H9 (cell line): ENCODE results near the gene CTNNA1. TPM values are rescaled to one million over a fixed set of nuclear protein-coding genes. Genes with fewer than 3 reads are reported as not detected.

Source experiments
- DNase-seq: peaks from one replicate; pipeline ENCODE4 v3.0.0-alpha.2; 2017
- H2AFZ ChIP-seq: one replicate; pipeline ENCODE4 v1.6.1; 2013; ENCODE audit warnings: mild to moderate bottlenecking, low read length, control low read depth, moderate library complexity
- H2AK5ac ChIP-seq: 2 replicates; pipeline ENCODE4 v1.6.1; 2013; ENCODE audit warnings: low read length, control low read depth, mixed read lengths; ENCODE audit not compliant: insufficient read length
- H2BK120ac ChIP-seq: one replicate; pipeline ENCODE4 v1.6.1; 2013; ENCODE audit warnings: low read depth, mild to moderate bottlenecking, low read length, control low read depth, inconsistent platforms; ENCODE audit not compliant: poor library complexity, severe bottlenecking
- H2BK12ac ChIP-seq: 2 replicates; pipeline ENCODE4 v1.6.1; 2013; ENCODE audit warnings: low read length, control low read depth, mixed read lengths, low read depth; ENCODE audit not compliant: insufficient read length
- H2BK15ac ChIP-seq: 2 replicates; pipeline ENCODE4 v1.6.1; 2013; ENCODE audit warnings: low read depth, low read length, control low read depth
- H2BK20ac ChIP-seq: one replicate; pipeline ENCODE4 v1.6.1; 2013; ENCODE audit warnings: low read depth, mild to moderate bottlenecking, low read length, control low read depth, inconsistent platforms; ENCODE audit not compliant: poor library complexity, severe bottlenecking
- H2BK5ac ChIP-seq: 2 replicates; pipeline ENCODE4 v1.6.1; 2013; ENCODE audit warnings: low read length, control low read depth, mixed read lengths; ENCODE audit not compliant: insufficient read length
- H3K14ac ChIP-seq: 2 replicates; pipeline ENCODE4 v1.6.1; 2013; ENCODE audit warnings: low read length, control low read depth; ENCODE audit not compliant: insufficient read depth
- H3K18ac ChIP-seq: 2 replicates; pipeline ENCODE4 v1.6.1; 2013; ENCODE audit warnings: low read depth, mild to moderate bottlenecking, mixed read lengths, low read length, control low read depth; ENCODE audit not compliant: insufficient read length
- H3K23ac ChIP-seq: 2 replicates; pipeline ENCODE4 v1.6.1; 2013; ENCODE audit warnings: low read length, control low read depth, mixed read lengths, low read depth; ENCODE audit not compliant: insufficient read length
- H3K23me2 ChIP-seq: 2 replicates; pipeline ENCODE4 v1.6.1; 2013; ENCODE audit warnings: low read depth, mild to moderate bottlenecking, mixed read lengths, low read length, control low read depth; ENCODE audit not compliant: insufficient read length, poor library complexity, severe bottlenecking
- H3K27ac ChIP-seq: 2 replicates; pipeline ENCODE4 v1.5.1; 2013; ENCODE audit warnings: low read length, control low read depth, mixed read lengths, low read depth; ENCODE audit not compliant: insufficient read length
- H3K27me3 ChIP-seq: 2 replicates; pipeline ENCODE4 v1.6.1; 2013; ENCODE audit warnings: low read length, control low read depth, inconsistent platforms; ENCODE audit not compliant: insufficient read depth
- H3K4ac ChIP-seq: 2 replicates; pipeline ENCODE4 v1.6.1; 2013; ENCODE audit warnings: low read depth, mild to moderate bottlenecking, control low read depth, inconsistent platforms, low read length, moderate library complexity
- H3K4me1 ChIP-seq: 2 replicates; pipeline ENCODE4 v1.6.1; 2013; ENCODE audit warnings: low read length, control low read depth, inconsistent platforms; ENCODE audit not compliant: insufficient read depth
- H3K4me2 ChIP-seq: 2 replicates; pipeline ENCODE4 v1.6.1; 2013; ENCODE audit warnings: low read length, control low read depth, mixed read lengths; ENCODE audit not compliant: insufficient read length, insufficient read depth
- H3K56ac ChIP-seq: 2 replicates; pipeline ENCODE4 v1.6.1; 2013; ENCODE audit warnings: low read depth, mild to moderate bottlenecking, mixed read lengths, low read length, control low read depth; ENCODE audit not compliant: insufficient read length
- H3K79me1 ChIP-seq: 2 replicates; pipeline ENCODE4 v1.6.1; 2013; ENCODE audit warnings: low read depth, mild to moderate bottlenecking, moderate library complexity, low read length, control low read depth, inconsistent platforms; ENCODE audit not compliant: insufficient read depth, poor library complexity, severe bottlenecking
- H3K79me2 ChIP-seq: 2 replicates; pipeline ENCODE4 v1.6.1; 2013; ENCODE audit warnings: low read length, control low read depth, inconsistent platforms; ENCODE audit not compliant: insufficient read depth
- H3K9ac ChIP-seq: 2 replicates; pipeline ENCODE4 v1.6.1; 2013; ENCODE audit warnings: low read length, control low read depth, mixed read lengths; ENCODE audit not compliant: insufficient read length; ENCODE audit errors: extremely low read depth
- H3K9me3 ChIP-seq: one replicate; pipeline ENCODE4 v1.6.1; 2013; ENCODE audit warnings: low read depth, low read length, inconsistent platforms; ENCODE audit not compliant: control insufficient read depth
- H3T11ph ChIP-seq: one replicate; pipeline ENCODE4 v1.6.1; 2013; ENCODE audit warnings: mild to moderate bottlenecking, low read length, control low read depth, inconsistent platforms
- H4K20me1 ChIP-seq: one replicate; pipeline ENCODE4 v1.6.1; 2013; ENCODE audit not compliant: control insufficient read depth, insufficient read length, insufficient read depth
- H4K5ac ChIP-seq: 2 replicates; pipeline ENCODE4 v1.6.1; 2013; ENCODE audit warnings: low read depth, mild to moderate bottlenecking, mixed read lengths, low read length, control low read depth; ENCODE audit not compliant: insufficient read length
- H4K8ac ChIP-seq: replicated peaks from 2 replicates; pipeline ENCODE4 v1.6.1; 2013; ENCODE audit warnings: low read length, control low read depth, mixed read lengths, low read depth; ENCODE audit not compliant: insufficient read length
- H4K91ac ChIP-seq: 2 replicates; pipeline ENCODE4 v1.6.1; 2013; ENCODE audit warnings: low read depth, mild to moderate bottlenecking, moderate library complexity, mixed read lengths, low read length, control low read depth; ENCODE audit not compliant: insufficient read length
- H3K27ac Mint-ChIP-seq, 3 experiments: 2 replicates in 2 of 3; 3 replicates in 1 of 3; pipeline ENCODE4 v1.8.0; 2020 to 2021; ENCODE audit warnings: mixed read lengths in 3 of 3, mild to moderate bottlenecking in 1 of 3, moderate library complexity in 1 of 3
- H3K27me3 Mint-ChIP-seq: 2 replicates; pipeline ENCODE4 v1.8.0; 2021; ENCODE audit warnings: low read depth, mild to moderate bottlenecking, moderate library complexity, mixed read lengths
- H3K36me3 Mint-ChIP-seq, 3 experiments: 2 replicates in 2 of 3; 3 replicates in 1 of 3; pipeline ENCODE4 v1.8.0; 2020 to 2021; ENCODE audit warnings: low read depth in 3 of 3, mixed read lengths in 3 of 3; ENCODE audit not compliant: insufficient read depth in 1 of 3
- H3K4me1 Mint-ChIP-seq, 2 experiments: 2 replicates each; pipeline ENCODE4 v1.8.0; 2020; ENCODE audit warnings: mixed read lengths in 2 of 2
- H3K4me3 Mint-ChIP-seq, 2 experiments: 2 replicates in 1 of 2; 3 replicates in 1 of 2; pipeline ENCODE4 v1.8.0; 2020 to 2021; ENCODE audit warnings: mild to moderate bottlenecking in 2 of 2, mixed read lengths in 2 of 2, moderate library complexity in 1 of 2
- H3K9me3 Mint-ChIP-seq, 2 experiments: 2 replicates in 1 of 2; 3 replicates in 1 of 2; pipeline ENCODE4 v1.8.0; 2020; ENCODE audit warnings: mild to moderate bottlenecking in 2 of 2, mixed read lengths in 2 of 2, moderate library complexity in 1 of 2
- WGBS: extraction: QIAGEN DNeasy Blood & Tissue Kit; methylation state at CpG from one replicate; pipeline ENCODE4 v1.1.7; 2013; ENCODE audit warnings: missing lambda C conversion rate, low lambda C conversion rate, mixed read lengths; ENCODE audit not compliant: insufficient read length; ENCODE audit errors: extremely low coverage; 5-methylcytosine and 5-hydroxymethylcytosine counted together
- total RNA-seq: library from RNA; stranded (reverse); gene quantifications from 2 replicates; pipeline ENCODE4 v1.2.1, GENCODE V29; 2021
- TF ChIP-seq, protein P1 (sequence below): fragments of 200-600 bp; sonication (generic); conservative IDR thresholded peaks from 3 replicates; pipeline ENCODE4 v1.8.0; 2021; ENCODE audit warnings: antibody characterized with exemption, mild to moderate bottlenecking

The CTNNA1 gene
- total RNA-seq, 1 experiment from 2014 or later = 354 TPM

DNA sequence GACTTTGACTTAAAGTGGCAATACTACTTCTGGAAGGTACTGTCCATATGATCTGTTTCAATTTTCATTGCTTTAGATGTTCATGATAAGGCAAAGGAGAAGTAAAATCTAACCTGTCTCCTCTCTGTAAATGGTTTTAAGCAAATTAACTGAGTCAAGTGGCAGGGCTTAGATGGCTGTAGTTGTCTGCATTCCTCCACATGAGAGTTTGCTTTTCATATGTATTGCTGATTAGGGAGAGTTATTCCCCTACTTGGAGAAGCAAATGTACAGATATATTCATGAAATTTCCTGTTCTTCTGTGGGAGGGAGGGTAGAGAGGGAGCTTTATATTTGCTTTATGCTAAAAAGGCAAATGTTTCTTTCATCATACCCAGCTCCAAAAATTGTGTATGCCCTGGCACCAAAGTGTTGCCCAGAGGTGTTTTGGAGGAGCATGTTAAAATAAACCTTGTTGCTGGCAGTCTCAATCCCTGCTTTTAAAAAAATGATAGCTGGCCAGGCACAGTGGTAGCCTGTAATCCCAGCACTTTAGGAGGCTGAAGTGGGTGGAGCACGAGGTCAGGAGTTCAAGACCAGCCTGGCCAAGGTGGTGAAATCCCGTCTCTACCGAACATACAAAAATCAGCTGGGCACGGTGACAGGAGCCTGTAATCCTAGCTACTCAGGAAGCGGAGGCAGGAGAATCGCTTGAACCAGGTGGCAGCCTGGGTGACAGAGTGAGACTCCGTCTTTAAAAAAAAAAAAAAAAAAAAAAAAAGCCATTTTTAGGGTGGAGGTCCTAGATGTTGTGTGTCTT, 125.4 kb downstream of the CTNNA1 start:
- Histone ChIP-seq H2BK15ac (no peak overlapping the region), H3K79me2 (peaks cover 4% of the 10 kb centered on the region; the same call in 1 of the 2 replicates), H3K27ac (no peak overlapping the region), H4K8ac (no peak overlapping the region), H2BK5ac (no peak overlapping the region), H3K14ac (no peak overlapping the region), H3K27me3 (no peaks in the 10 kb centered on the region), H2BK120ac (no peak overlapping the region), H2BK20ac (no peak overlapping the region), H4K20me1 (no peaks in the 10 kb centered on the region), H2BK12ac (no peak overlapping the region), H3K18ac (no peak overlapping the region), H4K91ac (no peak overlapping the region), H3T11ph (no peak overlapping the region), H4K5ac (no peak overlapping the region), H3K4me1 (peaks cover 9% of the 10 kb centered on the region; the same call in 1 of the 2 replicates), H3K9ac (no peak overlapping the region), H3K9me3 (no peaks in the 10 kb centered on the region), H2AK5ac (no peak overlapping the region), H3K4ac (no peak overlapping the region), H3K79me1 (peaks cover 5% of the 10 kb centered on the region), H3K56ac (no peak overlapping the region), H3K4me2 (no peak overlapping the region), H3K23ac (no peak overlapping the region), H2AFZ (no peak overlapping the region), H3K23me2 (no peaks in the 10 kb centered on the region)
- no peak overlapping the region; a peak in 1 of 7 replicates for H3K27ac Mint-ChIP-seq
- TF ChIP-seq, protein P1, sequence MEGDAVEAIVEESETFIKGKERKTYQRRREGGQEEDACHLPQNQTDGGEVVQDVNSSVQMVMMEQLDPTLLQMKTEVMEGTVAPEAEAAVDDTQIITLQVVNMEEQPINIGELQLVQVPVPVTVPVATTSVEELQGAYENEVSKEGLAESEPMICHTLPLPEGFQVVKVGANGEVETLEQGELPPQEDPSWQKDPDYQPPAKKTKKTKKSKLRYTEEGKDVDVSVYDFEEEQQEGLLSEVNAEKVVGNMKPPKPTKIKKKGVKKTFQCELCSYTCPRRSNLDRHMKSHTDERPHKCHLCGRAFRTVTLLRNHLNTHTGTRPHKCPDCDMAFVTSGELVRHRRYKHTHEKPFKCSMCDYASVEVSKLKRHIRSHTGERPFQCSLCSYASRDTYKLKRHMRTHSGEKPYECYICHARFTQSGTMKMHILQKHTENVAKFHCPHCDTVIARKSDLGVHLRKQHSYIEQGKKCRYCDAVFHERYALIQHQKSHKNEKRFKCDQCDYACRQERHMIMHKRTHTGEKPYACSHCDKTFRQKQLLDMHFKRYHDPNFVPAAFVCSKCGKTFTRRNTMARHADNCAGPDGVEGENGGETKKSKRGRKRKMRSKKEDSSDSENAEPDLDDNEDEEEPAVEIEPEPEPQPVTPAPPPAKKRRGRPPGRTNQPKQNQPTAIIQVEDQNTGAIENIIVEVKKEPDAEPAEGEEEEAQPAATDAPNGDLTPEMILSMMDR = no peak
- H3K9me3 Mint-ChIP-seq = no peaks in the 10 kb centered on the region; a peak in 1 of 5 replicates
- WGBS = no CpG with 5 or more reads among the region's 7 CpGs
- DNase-seq = no peak
- H3K4me3 Mint-ChIP-seq = no peak overlapping the region
- H3K4me1 Mint-ChIP-seq = peaks cover 75 to 76% of the 10 kb centered on the region in 2 experiments
- H3K36me3 Mint-ChIP-seq = peaks cover 9 to 20% (median 10%) of the 10 kb centered on the region in 3 experiments; a peak in 6 of 7 replicates
- H3K27me3 Mint-ChIP-seq = no peaks in the 10 kb centered on the region
